ENCODE results near the gene RPS6KB2. TPM values are rescaled to one million over a fixed set of nuclear protein-coding genes. Genes with fewer than 3 reads are reported as not detected.

The RPS6KB2 gene
- total and polyA plus RNA-seq, 2 donors (not counting 1 experiment from before 2014, with no cell fraction given) = 29.0 to 30.6 TPM

- no peaks in the 10 kb centered on the region for H3K27me3 ChIP-seq (ENCODE audit: control insufficient read depth, insufficient read depth, low read length)
Measured at GRCh38 chr11:67396587-67397389, 31.5 kb upstream of the RPS6KB2 start.

GRCh38 chr11:67397536-67397935, 30.8 kb upstream of the RPS6KB2 start:
- DNase-seq (ENCODE audit: low read depth in 2 of 2) = no peak

More at GRCh38 chr11:67396587-67397389, 31.5 kb upstream of the RPS6KB2 start:
- Histone ChIP-seq H4K20me1 (ENCODE audit: control insufficient read depth, extremely low read depth, insufficient read depth, low read length) (no peaks in the 10 kb centered on the region), H3K4me2 (ENCODE audit: extremely low read depth, insufficient read depth, low read length) (no peak overlapping the region), H3K9ac (ENCODE audit: insufficient read depth, low read length) (no peak overlapping the region), H3K9me3 (ENCODE audit: control insufficient read depth, insufficient read depth, low read depth, low read length) (no peaks in the 10 kb centered on the region), H3K27ac (ENCODE audit: insufficient read depth, low read length) (no peak overlapping the region), H3K79me2 (ENCODE audit: control insufficient read depth, insufficient read depth, low read length) (peaks cover 28% of the 10 kb centered on the region), H3K4me1 (ENCODE audit: control insufficient read depth, extremely low read depth, insufficient read depth, low read length) (peaks cover 6% of the 10 kb centered on the region), H3K36me3 (ENCODE audit: control insufficient read depth, insufficient read depth, low read length) (peaks cover 21% of the 10 kb centered on the region), H3K4me3 (replicated peaks in 1 of 4; ENCODE audit: control extremely low read depth in 1 of 4, insufficient read depth in 1 of 4, low read depth in 3 of 4, low read length in 4 of 4) (no peak overlapping the region), H2AFZ (ENCODE audit: low read length) (no peak overlapping the region)
- no peak for DNase-seq (ENCODE audit: low read depth in 2 of 2)
- TF ChIP-seq EZH2 (IDR thresholded peaks at IDR 0.05; ENCODE audit: low read length, missing control alignments) (no peak), CTCF (conservative IDR thresholded peaks at IDR 0.05 in 1 of 2, IDR thresholded peaks at IDR 0.05 in 1 of 2; ENCODE audit: low read depth in 1 of 2, low read length in 2 of 2) (no peak)

More at GRCh38 chr11:67397536-67397935, 30.8 kb upstream of the RPS6KB2 start:
- TF ChIP-seq EZH2 (IDR thresholded peaks at IDR 0.05; ENCODE audit: low read length, missing control alignments) = no peak
- TF ChIP-seq CTCF (conservative IDR thresholded peaks at IDR 0.05 in 1 of 2, IDR thresholded peaks at IDR 0.05 in 1 of 2; ENCODE audit: low read depth in 1 of 2, low read length in 2 of 2) = no peak
- Histone ChIP-seq H3K79me2 (ENCODE audit: control insufficient read depth, insufficient read depth, low read length) (peaks cover 26% of the 10 kb centered on the region), H3K4me2 (ENCODE audit: extremely low read depth, insufficient read depth, low read length) (no peak overlapping the region), H3K4me3 (replicated peaks in 1 of 4; ENCODE audit: control extremely low read depth in 1 of 4, insufficient read depth in 1 of 4, low read depth in 3 of 4, low read length in 4 of 4) (no peak overlapping the region), H3K36me3 (ENCODE audit: control insufficient read depth, insufficient read depth, low read length) (peaks cover 21% of the 10 kb centered on the region), H3K27ac (ENCODE audit: insufficient read depth, low read length) (no peak overlapping the region), H3K4me1 (ENCODE audit: control insufficient read depth, extremely low read depth, insufficient read depth, low read length) (peaks cover 6% of the 10 kb centered on the region), H2AFZ (ENCODE audit: low read length) (no peak overlapping the region), H3K9me3 (ENCODE audit: control insufficient read depth, insufficient read depth, low read depth, low read length) (no peaks in the 10 kb centered on the region), H3K9ac (ENCODE audit: insufficient read depth, low read length) (no peak overlapping the region), H3K27me3 (ENCODE audit: control insufficient read depth, insufficient read depth, low read length) (no peaks in the 10 kb centered on the region), H4K20me1 (ENCODE audit: control insufficient read depth, extremely low read depth, insufficient read depth, low read length) (no peaks in the 10 kb centered on the region)

Measured in fibroblast of lung (primary cell).